HCT116 (cell line): ENCODE measurements around the gene MPC1. TPM values are rescaled to one million over a fixed set of nuclear protein-coding genes. Genes with fewer than 3 reads are reported as not detected.

Experiments
- ATAC-seq: fragments of 200-7000 bp; cut with Tn5 transposase; 2 replicates; pipeline ENCODE4 v1.9.1; 2020; ENCODE audit warnings: mild to moderate bottlenecking, moderate library complexity
- BruUV-seq: library from RNA; stranded (reverse); fragments of 400-500 nt; replicated peaks from 2 replicates; lab custom pipeline; 2021; lab: Mats Ljungman, UMichigan
- CTCF ChIA-PET: fragments of 300-600 bp; sonication (Branson Sonifier 250); formaldehyde crosslinking; loops from one replicate; lab custom pipeline; 2021; ENCODE audit warnings: antibody characterized with exemption; lab: Charles Lee
- POLR2A ChIA-PET: fragments of 300-600, 350-600 bp; sonication (Branson Sonifier 250); formaldehyde crosslinking; loops from one replicate; lab custom pipeline; 2021; ENCODE audit warnings: antibody characterized with exemption; lab: Charles Lee
- RAD21 ChIA-PET, 2 experiments: fragments of 300-600 bp; sonication (Branson Sonifier 250); formaldehyde crosslinking; loops; one replicate each; lab custom pipeline; 2023; ENCODE audit warnings: low total read pairs in 2 of 2; ENCODE audit not compliant: uncharacterized antibody in 2 of 2, unreplicated experiment in 2 of 2, low non-redundant PET in 1 of 2; lab: Charles Lee
- DNase-seq: peaks from one replicate; pipeline ENCODE4 v3.0.0-alpha.2; 2010; ENCODE audit warnings: low read depth, low spot score
- H2AFZ ChIP-seq: fragments of 200-600 bp; shearing (Covaris generic), sonication (generic); 2 replicates; pipeline ENCODE4 v1.6.1; 2017; ENCODE audit warnings: low read depth, mixed run types, mixed read lengths, antibody characterized with exemption, low read length; ENCODE audit not compliant: poor library complexity, severe bottlenecking
- H3K27ac ChIP-seq: 2 replicates; pipeline ENCODE4 v1.5.1; 2012; ENCODE audit warnings: low read depth, low read length
- H3K27me3 ChIP-seq: fragments of 200-600 bp; sonication (generic); 2 replicates; pipeline ENCODE4 v1.6.1; 2016; ENCODE audit warnings: mixed run types, low read length, mixed read lengths; ENCODE audit not compliant: insufficient read depth
- H3K36me3 ChIP-seq, 2 experiments: fragments of 200-500 bp in 1 of 2; fragments of 200-600 bp in 1 of 2; sonication (Bioruptor generic) in 1 of 2; sonication (generic) in 1 of 2; 2 replicates each; pipeline versions ENCODE4 v1.5.1 to v1.6.1; 2014 to 2016; ENCODE audit warnings: low read length in 2 of 2, inconsistent platforms in 1 of 2, mixed read lengths in 1 of 2, mixed run types in 1 of 2; ENCODE audit not compliant: insufficient read depth in 2 of 2, control insufficient read depth in 1 of 2
- H3K4me1 ChIP-seq, 2 experiments: fragments of 200-600 bp in 1 of 2; sonication (generic) in 1 of 2; 2 replicates each; pipeline versions ENCODE4 v1.5.1 to v1.6.1; 2012 to 2017; ENCODE audit warnings: low read length in 2 of 2, inconsistent platforms in 1 of 2, mild to moderate bottlenecking in 1 of 2, mixed read lengths in 1 of 2, mixed run types in 1 of 2, moderate library complexity in 1 of 2; ENCODE audit not compliant: insufficient read depth in 2 of 2, control insufficient read depth in 1 of 2
- H3K4me2 ChIP-seq: fragments of 200-600 bp; sonication (generic); 2 replicates; pipeline ENCODE4 v1.6.1; 2017; ENCODE audit warnings: mixed run types, low read length, mixed read lengths
- H3K4me3 ChIP-seq, 2 experiments: fragments of 200-600 bp in 1 of 2; sonication (generic) in 1 of 2; replicated peaks in 1 of 2; 2 replicates each; pipeline ENCODE4 v1.5.1; 2011 to 2016; ENCODE audit warnings: low read length in 2 of 2, control low read depth in 1 of 2, low read depth in 1 of 2, mild to moderate bottlenecking in 1 of 2, mixed read lengths in 1 of 2, mixed run types in 1 of 2
- H3K79me2 ChIP-seq: fragments of 200-600 bp; sonication (generic); 2 replicates; pipeline ENCODE4 v1.6.1; 2017; ENCODE audit warnings: mild to moderate bottlenecking, mixed run types, low read length, moderate library complexity, mixed read lengths; ENCODE audit not compliant: insufficient read depth
- H3K9ac ChIP-seq: fragments of 200-600 bp; sonication (generic); 2 replicates; pipeline ENCODE4 v1.6.1; 2016; ENCODE audit warnings: low read length, mixed read lengths
- H3K9me2 ChIP-seq: fragments of 200-600 bp; sonication (generic), shearing (Covaris generic); 2 replicates; pipeline ENCODE4 v1.6.1; 2017; ENCODE audit warnings: mixed run types, mild to moderate bottlenecking, moderate library complexity; ENCODE audit not compliant: insufficient read depth
- H3K9me3 ChIP-seq, 2 experiments: fragments of 200-500 bp in 1 of 2; fragments of 200-600 bp in 1 of 2; sonication (Bioruptor generic) in 1 of 2; sonication (generic) in 1 of 2; 2 replicates each; pipeline ENCODE4 v1.6.1; 2014 to 2017; ENCODE audit warnings: low read length in 2 of 2, mixed read lengths in 2 of 2, inconsistent platforms in 1 of 2, low read depth in 1 of 2, mild to moderate bottlenecking in 1 of 2, mixed run types in 1 of 2, moderate library complexity in 1 of 2; ENCODE audit not compliant: control insufficient read depth in 1 of 2, insufficient read depth in 1 of 2
- H4K20me1 ChIP-seq: fragments of 200-600 bp; sonication (generic), shearing (Covaris generic); 2 replicates; pipeline ENCODE4 v1.6.1; 2017; ENCODE audit warnings: mixed run types, mild to moderate bottlenecking, moderate library complexity; ENCODE audit not compliant: insufficient read depth
- POLR2AphosphoS5 ChIP-seq: IDR thresholded peaks from 2 replicates; pipeline ENCODE4 v1.6.1; 2011; ENCODE audit warnings: mild to moderate bottlenecking, low read depth, low read length, moderate library complexity
- SP1 ChIP-seq: IDR thresholded peaks from 2 replicates; pipeline ENCODE4 v1.6.1; 2012; ENCODE audit warnings: low read depth
- ZFX ChIP-seq: fragments of 450-650 bp; IDR thresholded peaks from 2 replicates; pipeline ENCODE4 v1.6.1; 2017
- intact Hi-C: fragments of 100-400 bp; cut with micrococcal nuclease; formaldehyde crosslinking; loops from 2 replicates; pipeline ENCODE4 v1.10.0; 2022
- total RNA-seq: library from RNA; stranded (reverse); gene quantifications from one replicate; pipeline ENCODE4 v1.2.1, GENCODE V29; 2021; ENCODE audit not compliant: unreplicated experiment
- TF ChIP-seq, protein P1 (sequence below), 3 experiments: fragments of 200-600 bp in 1 of 3; sonication (generic) in 1 of 3; IDR thresholded peaks in 2 of 3; conservative IDR thresholded peaks in 1 of 3; 2 replicates each; pipeline ENCODE4 v1.5.1; 2012 to 2017; ENCODE audit warnings: low read depth in 2 of 3, low read length in 2 of 3, antibody characterized with exemption in 1 of 3, borderline replicate concordance in 1 of 3, control low read depth in 1 of 3, mild to moderate bottlenecking in 1 of 3, mixed read lengths in 1 of 3, mixed run types in 1 of 3, moderate library complexity in 1 of 3; ENCODE audit not compliant: insufficient read depth in 1 of 3

MPC1 gene
- total RNA-seq, 1 experiment from 2014 or later, result 15.9 TPM

DNA sequence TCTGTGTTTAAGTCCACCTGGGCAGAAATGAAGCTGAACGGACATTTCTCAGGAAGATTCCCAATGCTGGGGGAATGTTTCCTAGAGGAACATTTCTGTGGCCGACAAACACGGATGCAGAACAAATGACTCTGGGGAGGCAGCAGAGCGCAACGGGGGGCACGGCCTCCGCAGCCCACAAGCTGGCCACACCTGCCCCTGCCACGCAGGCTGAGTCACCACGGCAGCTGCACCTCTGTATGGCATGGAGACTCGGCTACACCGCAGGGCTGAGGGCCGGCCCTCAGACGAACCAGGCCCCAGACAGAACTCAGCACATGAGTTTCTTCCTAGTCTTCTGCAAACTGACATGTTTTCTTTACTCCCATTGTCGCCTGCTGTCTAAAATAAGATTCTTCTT, 64.5 kb downstream of the MPC1 start (continued):
- TF ChIP-seq, protein P1, sequence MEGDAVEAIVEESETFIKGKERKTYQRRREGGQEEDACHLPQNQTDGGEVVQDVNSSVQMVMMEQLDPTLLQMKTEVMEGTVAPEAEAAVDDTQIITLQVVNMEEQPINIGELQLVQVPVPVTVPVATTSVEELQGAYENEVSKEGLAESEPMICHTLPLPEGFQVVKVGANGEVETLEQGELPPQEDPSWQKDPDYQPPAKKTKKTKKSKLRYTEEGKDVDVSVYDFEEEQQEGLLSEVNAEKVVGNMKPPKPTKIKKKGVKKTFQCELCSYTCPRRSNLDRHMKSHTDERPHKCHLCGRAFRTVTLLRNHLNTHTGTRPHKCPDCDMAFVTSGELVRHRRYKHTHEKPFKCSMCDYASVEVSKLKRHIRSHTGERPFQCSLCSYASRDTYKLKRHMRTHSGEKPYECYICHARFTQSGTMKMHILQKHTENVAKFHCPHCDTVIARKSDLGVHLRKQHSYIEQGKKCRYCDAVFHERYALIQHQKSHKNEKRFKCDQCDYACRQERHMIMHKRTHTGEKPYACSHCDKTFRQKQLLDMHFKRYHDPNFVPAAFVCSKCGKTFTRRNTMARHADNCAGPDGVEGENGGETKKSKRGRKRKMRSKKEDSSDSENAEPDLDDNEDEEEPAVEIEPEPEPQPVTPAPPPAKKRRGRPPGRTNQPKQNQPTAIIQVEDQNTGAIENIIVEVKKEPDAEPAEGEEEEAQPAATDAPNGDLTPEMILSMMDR (IDR thresholded peaks at IDR 0.05 in 2 of 3, conservative IDR thresholded peaks at IDR 0.05 in 1 of 3; ENCODE audit: borderline replicate concordance in 1 of 3, insufficient read depth in 1 of 3, low read depth in 2 of 3, low read length in 2 of 3), result no peak
- TF ChIP-seq, all 23 proteins: peak for 0

DNA sequence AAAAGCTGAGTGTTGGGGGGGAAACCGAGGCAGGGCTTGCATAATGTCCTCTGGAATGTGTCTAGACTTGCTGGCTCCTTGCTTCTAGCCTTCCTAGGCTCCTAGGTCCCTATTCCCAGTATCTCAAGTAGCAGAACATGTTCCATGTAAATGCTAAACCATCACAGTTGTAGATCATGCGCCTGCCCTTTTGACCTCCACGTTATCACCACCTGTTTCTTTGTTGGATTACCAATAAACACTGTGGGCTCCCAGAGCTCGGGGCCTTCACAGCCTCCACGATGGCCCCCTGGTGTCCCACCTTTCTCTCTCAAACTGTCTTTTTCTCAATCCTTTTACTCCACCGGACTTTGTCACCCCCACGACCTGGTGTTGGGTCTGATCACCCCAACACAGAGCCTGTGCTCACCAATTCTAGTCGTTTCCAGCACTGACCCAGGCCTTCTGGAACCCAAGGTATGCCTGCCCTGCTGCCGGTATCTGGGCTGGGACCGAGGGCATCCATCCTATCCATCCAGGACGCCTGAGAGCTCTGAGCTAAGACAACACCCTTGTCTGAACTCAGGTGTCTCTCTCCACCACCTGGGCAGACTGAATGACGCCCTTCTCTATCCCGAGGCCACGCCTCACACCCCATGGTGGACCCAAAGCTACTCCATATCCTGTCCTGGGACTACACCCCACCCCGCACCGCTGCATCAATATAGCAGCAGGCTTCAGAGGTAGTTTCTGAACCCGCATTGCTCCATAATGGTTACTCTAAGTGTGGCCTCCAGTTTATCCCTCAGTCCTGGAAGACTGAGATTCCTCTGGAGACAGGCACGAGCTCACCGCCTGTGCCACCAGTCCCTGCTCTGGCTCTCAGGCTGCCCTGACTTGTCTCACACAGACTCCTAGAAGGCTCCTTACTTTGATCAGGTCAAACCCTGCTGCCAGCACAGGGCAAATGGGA, 65.2 kb downstream of the MPC1 start:
- DNase-seq (no peak), ATAC-seq (no peak; the same call in 1 of the 2 replicates)
- ChIA-PET RAD21 (no interaction called here), CTCF (no interaction called here), POLR2A (no interaction called here)
- intact Hi-C loops, result no loop called here
- H3K4me3 ChIP-seq, result no peak overlapping the region
- H3K79me2 ChIP-seq, result no peaks in the 10 kb centered on the region
- no peak for TF ChIP-seq ZFX
- TF ChIP-seq SP1, result no peak
- TF ChIP-seq POLR2AphosphoS5, result no peak
- H3K9me2 ChIP-seq, result no peaks in the 10 kb centered on the region
- H3K9me3 ChIP-seq, result no peaks in the 10 kb centered on the region
- H2AFZ ChIP-seq, result no peak overlapping the region
- H3K4me2 ChIP-seq, result no peak overlapping the region
- H4K20me1 ChIP-seq, result no peaks in the 10 kb centered on the region
- H3K27ac ChIP-seq, result no peak overlapping the region
- no peak overlapping the region for H3K9ac ChIP-seq
- no peaks in the 10 kb centered on the region for H3K27me3 ChIP-seq
- H3K36me3 ChIP-seq, result peaks cover 0 to 4% of the 10 kb centered on the region in 2 experiments; a peak in 1 of 4 replicates
- peaks cover 0 to 26% of the 10 kb centered on the region in 2 experiments; a peak in 2 of 4 replicates for H3K4me1 ChIP-seq
- no TSS peak for BruUV-seq
